ENCODE results near the gene USP5.

The USP5 gene

DNA sequence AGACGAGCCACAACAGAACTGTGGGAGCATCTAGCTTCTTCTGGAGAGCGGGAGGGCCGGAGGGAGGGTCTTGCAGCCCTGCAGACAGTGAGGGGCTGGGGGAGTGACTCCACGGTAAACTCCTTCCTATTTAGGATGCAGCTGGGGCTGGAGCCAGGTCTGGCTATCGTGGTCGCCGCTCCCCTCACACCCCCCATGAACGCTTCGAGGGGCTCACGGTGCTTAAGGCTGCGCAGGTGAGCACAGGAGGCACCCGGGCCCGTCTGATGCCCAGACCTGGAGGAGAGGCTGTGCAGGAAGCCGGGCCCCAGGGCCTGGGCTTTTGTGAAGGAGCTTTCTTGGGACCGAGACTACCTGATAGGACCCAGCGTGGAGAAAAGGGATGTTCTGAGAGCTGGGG, 15.1 kb upstream of the USP5 start:
- H3K4me3 ChIP-seq (ENCODE audit: low read length) = no peak overlapping the region
- TF ChIP-seq CTCF (conservative IDR thresholded peaks at IDR 0.05; ENCODE audit: low read depth, low read length) = no peak
- no peak for DNase-seq (ENCODE audit: low read depth)

- TF ChIP-seq CTCF (conservative IDR thresholded peaks at IDR 0.05; ENCODE audit: low read depth, low read length) = no peak
- no peak for DNase-seq (ENCODE audit: low read depth)
- no peak overlapping the region for H3K4me3 ChIP-seq (ENCODE audit: low read length)
These were observed 14.4 kb upstream of the USP5 start for GRCh38 chr12:6837370-6838060.

DNA sequence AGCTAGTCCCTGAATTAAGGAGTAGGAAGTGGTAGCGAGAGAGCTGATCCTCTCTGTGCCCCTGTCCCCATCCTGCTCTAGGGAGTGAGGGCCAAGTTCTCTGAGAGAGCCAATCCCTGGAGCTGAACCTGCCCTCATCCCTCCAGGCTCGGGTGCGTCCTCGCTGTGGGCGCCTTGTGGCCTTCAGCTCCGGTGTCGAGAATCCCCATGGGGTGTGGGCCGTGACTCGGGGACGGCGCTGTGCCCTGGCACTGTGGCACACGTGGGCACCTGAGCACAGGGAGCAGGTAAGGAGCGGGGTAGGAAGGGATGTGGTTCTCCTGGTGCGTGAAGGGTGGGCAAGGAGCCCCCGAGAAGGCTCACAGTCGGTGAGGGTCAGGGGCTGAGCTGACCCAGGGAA, 13.1 kb upstream of the USP5 start:
- TF ChIP-seq CTCF (conservative IDR thresholded peaks at IDR 0.05; ENCODE audit: low read depth, low read length) = no peak
- no peak for DNase-seq (ENCODE audit: low read depth)
- no peak overlapping the region for H3K4me3 ChIP-seq (ENCODE audit: low read length)

GRCh38 chr12:6839482-6840201, 12.3 kb upstream of the USP5 start:
- no peak for TF ChIP-seq CTCF (conservative IDR thresholded peaks at IDR 0.05; ENCODE audit: low read depth, low read length)
- DNase-seq (ENCODE audit: low read depth) = no peak
- no peak overlapping the region for H3K4me3 ChIP-seq (ENCODE audit: low read length)

GRCh38 chr12:6840330-6840729, 11.6 kb upstream of the USP5 start:
- DNase-seq (ENCODE audit: low read depth) = no peak
- TF ChIP-seq CTCF (conservative IDR thresholded peaks at IDR 0.05; ENCODE audit: low read depth, low read length) = no peak
- no peak overlapping the region for H3K4me3 ChIP-seq (ENCODE audit: low read length)

DNA sequence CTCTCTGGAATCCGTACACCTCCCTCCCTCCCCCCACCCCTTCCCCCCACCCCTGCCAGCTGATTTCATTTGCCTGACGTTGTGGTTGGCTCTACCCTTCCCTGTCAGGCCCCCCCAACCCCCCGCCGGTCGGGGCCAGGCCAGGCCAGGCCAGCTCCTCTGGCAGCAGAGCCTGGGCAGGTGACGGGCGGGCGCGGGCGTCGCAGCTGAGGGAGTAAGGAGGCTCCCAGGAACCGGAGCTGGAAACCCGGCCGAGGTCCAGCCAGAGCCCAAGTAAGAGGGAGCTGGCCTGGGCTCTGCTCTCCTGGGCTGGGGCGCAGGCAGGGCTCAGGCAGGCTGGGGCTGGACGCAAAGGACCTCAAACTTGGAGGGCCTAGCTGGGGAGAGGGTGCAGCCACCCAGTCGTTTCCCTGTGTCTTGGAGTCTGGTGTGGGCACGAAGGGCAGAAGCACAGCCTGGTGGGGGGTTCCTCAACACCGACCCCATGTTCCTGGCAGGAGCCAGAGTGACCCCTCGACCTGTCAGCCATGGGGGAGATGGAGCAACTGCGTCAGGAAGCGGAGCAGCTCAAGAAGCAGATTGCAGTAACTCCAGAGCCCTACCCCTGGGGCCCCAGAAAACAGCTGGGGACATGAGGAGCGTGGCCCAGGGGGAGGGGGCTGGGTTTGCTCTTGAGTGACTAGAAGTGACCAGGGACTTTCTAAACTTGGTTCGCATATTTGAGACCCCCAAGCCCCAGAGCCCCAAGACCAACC, 11.0 kb upstream of the USP5 start, which contains the start of gene GNB3:
TSS of gene GNB3 (plus strand) at position 165 of the 755 bp plus-strand sequence. CDS start at position 528, 363 bp downstream.
- no peak for TF ChIP-seq CTCF (conservative IDR thresholded peaks at IDR 0.05; ENCODE audit: low read depth, low read length)
- no peak within 1 kb of the TSS for H3K4me3 ChIP-seq (ENCODE audit: low read length)
- DNase-seq (ENCODE audit: low read depth) = no peak

Measured in retinal pigment epithelial cell (primary cell).